Mesendoderm (in vitro differentiated cells): ENCODE data around the gene NR3C2.

Source experiments
- DNase-seq: peaks from one replicate; pipeline ENCODE4 v3.0.0; 2013
- H2AK5ac ChIP-seq: 2 replicates; pipeline ENCODE4 v1.6.1; 2013; ENCODE audit warnings: low read length, inconsistent platforms
- H2BK120ac ChIP-seq: 2 replicates; pipeline ENCODE4 v1.6.1; 2013; ENCODE audit warnings: low read depth, mild to moderate bottlenecking, low read length, moderate library complexity, mixed read lengths
- H2BK15ac ChIP-seq: replicated peaks from 2 replicates; pipeline ENCODE4 v1.6.1; 2013; ENCODE audit warnings: low read depth, mild to moderate bottlenecking, moderate library complexity
- H2BK5ac ChIP-seq: 2 replicates; pipeline ENCODE4 v1.6.1; 2013; ENCODE audit warnings: low read length, inconsistent platforms
- H3K18ac ChIP-seq: 2 replicates; pipeline ENCODE4 v1.6.1; 2013; ENCODE audit warnings: mild to moderate bottlenecking, low read length, mixed read lengths
- H3K23ac ChIP-seq: one replicate; pipeline ENCODE4 v1.6.1; 2013; ENCODE audit warnings: low read length
- H3K27ac ChIP-seq: 2 replicates; pipeline ENCODE4 v1.5.1; 2013; ENCODE audit warnings: low read depth, mild to moderate bottlenecking, inconsistent platforms, low read length, moderate library complexity
- H3K27me3 ChIP-seq: 2 replicates; pipeline ENCODE4 v1.6.1; 2013; ENCODE audit warnings: low read length, control low read depth, mild to moderate bottlenecking, inconsistent platforms; ENCODE audit not compliant: insufficient read depth, poor library complexity
- H3K36me3 ChIP-seq: 2 replicates; pipeline ENCODE4 v1.6.1; 2013; ENCODE audit warnings: low read length, inconsistent platforms; ENCODE audit not compliant: control insufficient read depth, insufficient read depth
- H3K4ac ChIP-seq: one replicate; pipeline ENCODE4 v1.6.1; 2013; ENCODE audit warnings: low read depth, mild to moderate bottlenecking, low read length, moderate library complexity
- H3K4me1 ChIP-seq: 2 replicates; pipeline ENCODE4 v1.6.1; 2013; ENCODE audit warnings: low read depth, low read length, inconsistent platforms; ENCODE audit not compliant: control insufficient read depth
- H3K4me2 ChIP-seq: 2 replicates; pipeline ENCODE4 v1.6.1; 2013; ENCODE audit warnings: low read length
- H3K4me3 ChIP-seq: 2 replicates; pipeline ENCODE4 v1.5.1; 2013; ENCODE audit warnings: mild to moderate bottlenecking, low read length
- H3K56ac ChIP-seq: one replicate; pipeline ENCODE4 v1.6.1; 2013; ENCODE audit warnings: low read length
- H3K79me1 ChIP-seq: 2 replicates; pipeline ENCODE4 v1.6.1; 2013; ENCODE audit warnings: low read length, inconsistent platforms
- H3K79me2 ChIP-seq: 2 replicates; pipeline ENCODE4 v1.6.1; 2013; ENCODE audit warnings: mild to moderate bottlenecking, low read length; ENCODE audit not compliant: control insufficient read depth, insufficient read depth
- H3K9ac ChIP-seq: 2 replicates; pipeline ENCODE4 v1.6.1; 2013; ENCODE audit warnings: low read length, inconsistent platforms
- H4K5ac ChIP-seq: one replicate; pipeline ENCODE4 v1.6.1; 2013; ENCODE audit warnings: low read length
- H4K8ac ChIP-seq: one replicate; pipeline ENCODE4 v1.6.1; 2013; ENCODE audit warnings: low read depth, mild to moderate bottlenecking, control low read depth, low read length, moderate library complexity
- WGBS: extraction: QIAGEN DNeasy Blood & Tissue Kit; methylation state at CpG from one replicate; pipeline ENCODE4 v1.1.7; 2013; ENCODE audit warnings: low lambda C conversion rate, missing lambda C conversion rate; ENCODE audit not compliant: insufficient coverage; ENCODE audit errors: extremely low coverage; 5-methylcytosine and 5-hydroxymethylcytosine counted together

The NR3C2 gene

GRCh38 chr4:148154769-148155168 is 287.4 kb downstream of the NR3C2 start:
- H3K27me3 ChIP-seq: no peaks in the 10 kb centered on the region
- H4K8ac ChIP-seq: no peak overlapping the region
- H4K5ac ChIP-seq: no peak overlapping the region
- no peaks in the 10 kb centered on the region for H3K79me1 ChIP-seq
- H2AK5ac ChIP-seq: no peak overlapping the region
- no peaks in the 10 kb centered on the region for H3K36me3 ChIP-seq
- no peak overlapping the region for H2BK5ac ChIP-seq
- H2BK120ac ChIP-seq: no peak overlapping the region
- no peak overlapping the region for H3K4me2 ChIP-seq
- no peak overlapping the region for H3K4me3 ChIP-seq
- H3K23ac ChIP-seq: no peak overlapping the region
- no peak overlapping the region for H2BK15ac ChIP-seq
- H3K9ac ChIP-seq: no peak overlapping the region
- H3K56ac ChIP-seq: no peak overlapping the region
- H3K27ac ChIP-seq: no peak overlapping the region
- H3K4ac ChIP-seq: no peak overlapping the region
- no peaks in the 10 kb centered on the region for H3K79me2 ChIP-seq
- no CpG with 5 or more reads among the region's 6 CpGs for WGBS
- H3K4me1 ChIP-seq: no peaks in the 10 kb centered on the region
- DNase-seq: no peak
- H3K18ac ChIP-seq: no peak overlapping the region

DNA sequence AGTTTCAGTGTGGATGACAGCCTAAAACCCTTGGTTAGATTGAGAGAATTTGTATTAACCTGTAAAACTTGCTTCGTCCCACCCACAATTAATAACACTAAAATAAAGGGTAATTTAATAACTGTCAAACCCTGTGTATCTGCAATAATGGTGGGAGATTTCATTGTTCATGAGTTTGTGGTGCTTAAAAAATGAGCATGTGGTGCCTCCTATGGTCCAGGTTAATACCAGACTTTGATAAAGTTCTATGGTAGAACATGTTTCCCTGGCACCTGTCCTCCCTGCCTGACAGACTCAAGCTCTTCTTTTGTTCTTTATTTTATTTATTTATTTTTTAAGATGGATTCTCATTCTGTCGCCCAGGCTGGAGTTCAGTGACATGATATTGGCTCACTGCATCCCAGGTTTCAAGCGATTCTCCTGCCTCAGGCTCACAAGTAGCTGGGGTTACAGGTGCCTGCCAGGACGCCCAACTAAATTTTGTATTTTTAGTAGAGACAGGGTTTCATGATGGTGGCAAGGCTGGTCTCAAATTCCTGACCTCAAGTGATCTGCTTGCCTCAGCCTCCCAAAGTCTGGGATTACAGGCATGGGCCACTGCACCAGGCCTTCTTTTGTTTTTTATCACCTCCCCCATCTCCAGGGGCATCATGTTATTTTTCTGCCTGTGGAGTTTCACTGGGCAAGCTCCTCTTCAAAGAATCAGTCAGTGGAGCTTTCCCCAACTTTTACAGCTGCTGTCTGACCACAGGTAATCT is 289.2 kb downstream of the NR3C2 start:
- H2BK15ac ChIP-seq: no peak overlapping the region
- no peak overlapping the region for H4K5ac ChIP-seq
- H3K79me2 ChIP-seq: no peaks in the 10 kb centered on the region
- no peak overlapping the region for H3K4me3 ChIP-seq
- no peak overlapping the region for H3K4ac ChIP-seq
- H3K4me1 ChIP-seq: no peaks in the 10 kb centered on the region
- H3K9ac ChIP-seq: no peak overlapping the region
- no peak overlapping the region for H3K56ac ChIP-seq
- no peaks in the 10 kb centered on the region for H3K79me1 ChIP-seq
- H2BK5ac ChIP-seq: no peak overlapping the region
- no peak overlapping the region for H2BK120ac ChIP-seq
- no peak overlapping the region for H3K27ac ChIP-seq
- no peak overlapping the region for H4K8ac ChIP-seq
- WGBS: no CpG with 5 or more reads among the region's 4 CpGs
- H3K18ac ChIP-seq: no peak overlapping the region
- H3K23ac ChIP-seq: no peak overlapping the region
- DNase-seq: no peak
- H2AK5ac ChIP-seq: no peak overlapping the region
- no peaks in the 10 kb centered on the region for H3K36me3 ChIP-seq
- H3K4me2 ChIP-seq: no peak overlapping the region
- no peaks in the 10 kb centered on the region for H3K27me3 ChIP-seq

DNA sequence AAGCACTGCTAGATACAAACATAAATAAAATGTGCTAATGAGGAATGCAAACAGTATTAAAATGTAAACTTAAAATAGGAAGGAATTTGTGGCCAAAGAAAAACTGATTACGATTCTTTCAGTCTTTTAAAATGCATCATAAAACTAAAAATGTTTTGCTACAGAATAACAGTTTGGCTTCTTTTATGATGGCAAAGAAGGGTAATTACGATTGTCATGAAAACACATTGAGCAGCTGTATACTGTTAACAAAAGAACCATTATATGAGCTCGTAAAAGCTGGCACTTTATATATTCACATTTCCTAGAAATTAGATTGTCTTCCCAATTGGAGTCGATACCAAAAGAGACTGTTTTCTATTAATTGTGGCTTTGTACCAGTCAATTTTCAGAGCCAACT is 290.4 kb downstream of the NR3C2 start:
- no peaks in the 10 kb centered on the region for H3K79me2 ChIP-seq
- H3K27ac ChIP-seq: no peak overlapping the region
- H2BK15ac ChIP-seq: no peak overlapping the region
- H4K5ac ChIP-seq: no peak overlapping the region
- no peak overlapping the region for H3K23ac ChIP-seq
- H3K4ac ChIP-seq: no peak overlapping the region
- H2BK5ac ChIP-seq: no peak overlapping the region
- H3K27me3 ChIP-seq: no peaks in the 10 kb centered on the region
- no peak overlapping the region for H3K18ac ChIP-seq
- no peak overlapping the region for H4K8ac ChIP-seq
- H3K79me1 ChIP-seq: no peaks in the 10 kb centered on the region
- no peaks in the 10 kb centered on the region for H3K36me3 ChIP-seq
- no peak overlapping the region for H3K4me3 ChIP-seq
- no peak overlapping the region for H3K56ac ChIP-seq
- H3K9ac ChIP-seq: no peak overlapping the region
- no peak overlapping the region for H2AK5ac ChIP-seq
- WGBS: no CpG with 5 or more reads among the region's 4 CpGs
- no peaks in the 10 kb centered on the region for H3K4me1 ChIP-seq
- H2BK120ac ChIP-seq: no peak overlapping the region
- H3K4me2 ChIP-seq: no peak overlapping the region
- DNase-seq: no peak

DNA sequence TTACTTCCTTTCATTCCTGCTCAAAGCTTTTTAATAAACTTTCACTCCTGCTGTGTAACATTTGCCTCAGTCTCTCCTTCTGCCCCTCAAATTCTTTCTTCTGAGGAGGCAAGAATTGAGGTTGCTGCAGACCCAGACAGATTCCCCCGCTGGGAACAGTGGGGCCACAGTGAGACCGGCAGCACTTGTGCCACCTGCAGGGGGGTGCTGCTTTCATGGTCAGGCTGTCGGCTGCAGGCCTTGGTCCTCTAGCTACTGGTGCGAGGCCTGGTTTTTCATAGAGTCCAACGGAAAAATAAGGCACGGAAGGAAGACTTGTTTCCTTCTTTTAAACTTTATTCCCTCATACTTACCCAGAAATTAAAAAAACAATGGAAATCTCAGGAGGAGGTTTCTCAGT is 296.7 kb downstream of the NR3C2 start:
- no peak overlapping the region for H3K4ac ChIP-seq
- no peaks in the 10 kb centered on the region for H3K27me3 ChIP-seq
- no peak overlapping the region for H3K9ac ChIP-seq
- no peak overlapping the region for H3K4me3 ChIP-seq
- H3K4me2 ChIP-seq: no peak overlapping the region
- H3K18ac ChIP-seq: no peak overlapping the region
- no peak overlapping the region for H2BK120ac ChIP-seq
- no peak overlapping the region for H2AK5ac ChIP-seq
- no peak overlapping the region for H2BK15ac ChIP-seq
- no peak overlapping the region for H3K56ac ChIP-seq
- DNase-seq: no peak
- H4K5ac ChIP-seq: no peak overlapping the region
- no peaks in the 10 kb centered on the region for H3K4me1 ChIP-seq
- H3K79me1 ChIP-seq: no peaks in the 10 kb centered on the region
- H3K27ac ChIP-seq: no peak overlapping the region
- no CpG with 5 or more reads among the region's 6 CpGs for WGBS
- H4K8ac ChIP-seq: no peak overlapping the region
- no peak overlapping the region for H2BK5ac ChIP-seq
- no peak overlapping the region for H3K23ac ChIP-seq
- no peaks in the 10 kb centered on the region for H3K36me3 ChIP-seq
- no peaks in the 10 kb centered on the region for H3K79me2 ChIP-seq

- Histone ChIP-seq H2BK120ac (no peak overlapping the region), H4K8ac (no peak overlapping the region), H2BK15ac (no peak overlapping the region), H3K79me1 (no peaks in the 10 kb centered on the region), H3K23ac (no peak overlapping the region), H3K27ac (no peak overlapping the region), H2AK5ac (no peak overlapping the region), H3K9ac (no peak overlapping the region), H3K4me3 (no peak overlapping the region), H4K5ac (no peak overlapping the region), H3K4ac (no peak overlapping the region), H3K27me3 (no peaks in the 10 kb centered on the region), H3K56ac (no peak overlapping the region), H3K36me3 (no peaks in the 10 kb centered on the region), H2BK5ac (no peak overlapping the region), H3K79me2 (no peaks in the 10 kb centered on the region), H3K4me2 (no peak overlapping the region), H3K18ac (no peak overlapping the region), H3K4me1 (no peaks in the 10 kb centered on the region)
- no CpG with 5 or more reads among the region's 4 CpGs for WGBS
- no peak for DNase-seq
Measured at GRCh38 chr4:148143174-148143573, 299.0 kb downstream of the NR3C2 start.

- Histone ChIP-seq H2BK120ac (no peak overlapping the region), H4K8ac (no peak overlapping the region), H3K9ac (no peak overlapping the region), H3K23ac (no peak overlapping the region), H3K4me3 (no peak overlapping the region), H3K18ac (no peak overlapping the region), H2BK5ac (no peak overlapping the region), H4K5ac (no peak overlapping the region), H3K4me2 (no peak overlapping the region), H3K56ac (no peak overlapping the region), H3K27me3 (no peaks in the 10 kb centered on the region), H3K27ac (no peak overlapping the region), H2BK15ac (no peak overlapping the region), H3K79me2 (no peaks in the 10 kb centered on the region), H3K36me3 (no peaks in the 10 kb centered on the region), H3K79me1 (no peaks in the 10 kb centered on the region), H2AK5ac (no peak overlapping the region), H3K4ac (no peak overlapping the region), H3K4me1 (no peaks in the 10 kb centered on the region)
- DNase-seq: no peak
- no CpG with 5 or more reads among the region's 3 CpGs for WGBS
Measured at GRCh38 chr4:148141501-148141900, 300.7 kb downstream of the NR3C2 start.
